IMR-90 (cell line): ENCODE results near the gene RNF103. TPM values are rescaled to one million over a fixed set of nuclear protein-coding genes. Genes with fewer than 3 reads are reported as not detected.
A peak's percentile ranks its signal among the peaks of the same experiment; 100 is the strongest.

Experiments
- ATAC-seq: fragments of 200-7000 bp; cut with Tn5 transposase; 2 replicates; pipeline ENCODE4 v1.9.1; 2020; ENCODE audit warnings: low read depth, mild to moderate bottlenecking, moderate library complexity
- BruUV-seq: library from RNA; stranded (reverse); fragments of 400-500 nt; replicated peaks from 2 replicates; lab custom pipeline; 2021; lab: Mats Ljungman, UMichigan
- CTCF ChIA-PET: fragments of 300-600 bp; formaldehyde crosslinking; extraction: SDS; loops from one replicate; lab custom pipeline; 2021; ENCODE audit warnings: antibody characterized with exemption; lab: Yijun Ruan, JAX
- POLR2A ChIA-PET: fragments of 300-600 bp; sonication (Branson Sonifier 250); formaldehyde crosslinking; loops from one replicate; lab custom pipeline; 2022; ENCODE audit warnings: antibody characterized with exemption; ENCODE audit not compliant: unreplicated experiment; lab: Charles Lee
- DNase-seq: peaks from one replicate; pipeline ENCODE4 v3.0.0; 2013
- H2AFZ ChIP-seq: replicated peaks from 2 replicates; pipeline ENCODE3; 2013; ENCODE audit warnings: low read length, mild to moderate bottlenecking; ENCODE audit not compliant: poor library complexity
- H2AK5ac ChIP-seq: 2 replicates; pipeline ENCODE4 v1.6.1; 2013; ENCODE audit warnings: low read depth, low read length, inconsistent platforms
- H2AK9ac ChIP-seq: replicated peaks from 2 replicates; pipeline ENCODE3; 2013; ENCODE audit warnings: mild to moderate bottlenecking, low read depth, low read length, moderate library complexity; ENCODE audit not compliant: poor library complexity
- H2BK120ac ChIP-seq: 2 replicates; pipeline ENCODE4 v1.6.1; 2013; ENCODE audit warnings: low read depth, low read length, inconsistent platforms
- H2BK15ac ChIP-seq: 3 replicates; pipeline ENCODE4 v1.6.1; 2013; ENCODE audit warnings: low read depth, low read length, inconsistent platforms
- H2BK20ac ChIP-seq: 2 replicates; pipeline ENCODE4 v1.6.1; 2013; ENCODE audit warnings: low read depth, mild to moderate bottlenecking, inconsistent platforms, low read length, moderate library complexity
- H2BK5ac ChIP-seq: 2 replicates; pipeline ENCODE4 v1.6.1; 2013; ENCODE audit warnings: mild to moderate bottlenecking, low read depth, low read length, inconsistent platforms; ENCODE audit not compliant: poor library complexity, severe bottlenecking
- H3K14ac ChIP-seq: replicated peaks from 2 replicates; pipeline ENCODE4 v1.6.1; 2013; ENCODE audit warnings: low read depth, low read length, inconsistent platforms
- H3K18ac ChIP-seq: 2 replicates; pipeline ENCODE4 v1.6.1; 2013; ENCODE audit warnings: low read depth, low read length, control low read depth
- H3K23ac ChIP-seq: 2 replicates; pipeline ENCODE4 v1.6.1; 2013; ENCODE audit warnings: low read depth, low read length, inconsistent platforms
- H3K27ac ChIP-seq: 2 replicates; pipeline ENCODE4 v1.5.1; 2013; ENCODE audit warnings: mild to moderate bottlenecking, control low read depth, low read length; ENCODE audit not compliant: insufficient read depth
- H3K27me3 ChIP-seq: 2 replicates; pipeline ENCODE4 v1.6.1; 2013; ENCODE audit warnings: low read length; ENCODE audit not compliant: control insufficient read depth, insufficient read depth
- H3K36me3 ChIP-seq: 2 replicates; pipeline ENCODE4 v1.6.1; 2013; ENCODE audit warnings: low read length, mixed read lengths; ENCODE audit not compliant: control insufficient read depth, insufficient read depth
- H3K4ac ChIP-seq: 2 replicates; pipeline ENCODE4 v1.6.1; 2013; ENCODE audit warnings: low read depth, low read length, inconsistent platforms
- H3K4me1 ChIP-seq: 2 replicates; pipeline ENCODE4 v1.6.1; 2013; ENCODE audit warnings: low read length, mixed read lengths; ENCODE audit not compliant: control insufficient read depth, insufficient read depth
- H3K4me2 ChIP-seq: 2 replicates; pipeline ENCODE4 v1.6.1; 2013; ENCODE audit warnings: low read depth, mild to moderate bottlenecking, control low read depth, low read length, moderate library complexity
- H3K4me3 ChIP-seq: 2 replicates; pipeline ENCODE4 v1.5.1; 2013; ENCODE audit warnings: low read depth, mild to moderate bottlenecking, control low read depth, low read length, moderate library complexity; ENCODE audit not compliant: insufficient read depth
- H3K56ac ChIP-seq: 2 replicates; pipeline ENCODE4 v1.6.1; 2013; ENCODE audit warnings: low read length, inconsistent platforms; ENCODE audit not compliant: insufficient read depth; ENCODE audit errors: extremely low read depth
- H3K79me1 ChIP-seq, 2 experiments: 2 replicates each; pipeline ENCODE4 v1.6.1; 2013; ENCODE audit warnings: low read length in 2 of 2, inconsistent platforms in 1 of 2, low read depth in 1 of 2
- H3K9ac ChIP-seq: 2 replicates; pipeline ENCODE4 v1.6.1; 2013; ENCODE audit warnings: low read depth, low read length, control low read depth
- H3K9me1 ChIP-seq: 2 replicates; pipeline ENCODE4 v1.6.1; 2013; ENCODE audit warnings: low read length, inconsistent platforms; ENCODE audit not compliant: insufficient read depth
- H3K9me3 ChIP-seq: 2 replicates; pipeline ENCODE4 v1.6.1; 2013; ENCODE audit warnings: low read length; ENCODE audit not compliant: control insufficient read depth, insufficient read depth
- H4K20me1 ChIP-seq: 2 replicates; pipeline ENCODE4 v1.6.1; 2013; ENCODE audit warnings: low read length, inconsistent platforms; ENCODE audit not compliant: insufficient read depth
- H4K5ac ChIP-seq: 2 replicates; pipeline ENCODE4 v1.6.1; 2013; ENCODE audit warnings: mild to moderate bottlenecking, low read depth, low read length, control low read depth
- H4K8ac ChIP-seq, 2 experiments: 2 replicates each; pipeline ENCODE4 v1.6.1; 2013; ENCODE audit warnings: low read depth in 2 of 2, low read length in 2 of 2, control low read depth in 1 of 2, inconsistent platforms in 1 of 2
- H4K91ac ChIP-seq: 2 replicates; pipeline ENCODE4 v1.6.1; 2013; ENCODE audit warnings: low read depth, low read length, inconsistent platforms; ENCODE audit not compliant: insufficient read depth
- FOS ChIP-seq: fragments of 150-350 bp; IDR thresholded peaks from 2 replicates; pipeline ENCODE4 v1.6.1; 2016; ENCODE audit warnings: low read depth, low read length
- MAFK ChIP-seq: IDR thresholded peaks from 2 replicates; pipeline ENCODE4 v1.6.1; 2012; ENCODE audit warnings: low read depth, low read length, improper control_type of control experiment
- MXI1 ChIP-seq: IDR thresholded peaks from 2 replicates; pipeline ENCODE4 v1.6.1; 2012; ENCODE audit warnings: low read depth, mild to moderate bottlenecking, low read length, moderate library complexity, borderline replicate concordance
- RAD21 ChIP-seq: IDR thresholded peaks from 2 replicates; pipeline ENCODE4 v1.6.1; 2012; ENCODE audit warnings: low read length, improper control_type of control experiment
- RCOR1 ChIP-seq: IDR thresholded peaks from 2 replicates; pipeline ENCODE4 v1.6.1; 2012; ENCODE audit warnings: mild to moderate bottlenecking, low read length, improper control_type of control experiment; ENCODE audit not compliant: insufficient replicate concordance
- SMC3 ChIP-seq: fragments of 150-350 bp; IDR thresholded peaks from 2 replicates; pipeline ENCODE4 v1.6.1; 2016; ENCODE audit warnings: low read depth, mild to moderate bottlenecking, antibody characterized with exemption, low read length, moderate library complexity
- WGBS, 2 experiments: methylation state at CpG; one replicate each; pipeline versions ENCODE4 v1.1.5 to v1.1.7; 2013; ENCODE audit warnings: missing lambda C conversion rate in 2 of 2; ENCODE audit not compliant: insufficient read length in 1 of 2; ENCODE audit errors: extremely low coverage in 2 of 2; 5-methylcytosine and 5-hydroxymethylcytosine counted together
- dilution Hi-C: fragments of 300-500 bp; cut with HindIII; formaldehyde crosslinking; loops from one replicate; pipeline ENCODE4 v1.14.3; 2018; ENCODE audit warnings: low sequenced_read_pairs; ENCODE audit not compliant: unreplicated experiment
- in situ Hi-C: fragments of 300-500 bp; cut with MboI; formaldehyde crosslinking; loops from 3 replicates; pipeline ENCODE4 v1.14.3; 2019; ENCODE audit warnings: low sequenced_read_pairs, inconsistent platforms, mixed read lengths
- intact Hi-C: fragments of 100-400 bp; cut with micrococcal nuclease; formaldehyde crosslinking; loops from 2 replicates; pipeline ENCODE4 v1.10.0; 2022
- polyA plus RNA-seq, 3 experiments: library from polyadenylated mRNA; depleted of rRNA; stranded (reverse); fragments of >200 nt; gene quantifications; 2 replicates each; pipeline ENCODE4 v1.2.3, GENCODE V29; 2012; ENCODE audit warnings: low replicate concordance in 1 of 3
- total RNA-seq: library from RNA; depleted of rRNA; stranded (reverse); fragments of >200 nt; gene quantifications from 2 replicates; pipeline ENCODE4 v1.2.3, GENCODE V29; 2012
- TF ChIP-seq, protein P1 (sequence below): conservative IDR thresholded peaks from 2 replicates; pipeline ENCODE4 v1.5.1; 2012; ENCODE audit warnings: mild to moderate bottlenecking, low read depth, low read length, improper control_type of control experiment

The RNF103 gene
- total and polyA plus RNA-seq, 2 of the 4 experiments (the other 2 are of a cell fraction), result 5.6 to 7.2 TPM

DNA sequence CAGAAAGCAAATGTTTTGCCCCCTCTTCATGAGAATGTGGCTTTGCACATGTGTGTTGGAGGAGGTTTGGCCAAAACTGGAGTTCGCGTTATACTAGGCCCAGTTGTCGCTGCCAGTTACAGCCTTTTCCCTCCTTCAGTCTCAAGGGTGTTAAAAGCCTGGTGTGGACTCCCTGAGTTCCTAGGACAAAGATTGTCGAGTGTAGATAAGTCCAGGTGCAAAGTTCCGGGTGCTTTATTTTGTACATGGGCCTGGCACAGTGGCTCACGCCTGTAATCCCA lies 542 bp upstream of the RNF103 start:
- H4K5ac ChIP-seq, result peak overlapping the region; percentile 79
- ATAC-seq (no peak), DNase-seq (no peak)
- H3K4me2 ChIP-seq, result peak overlapping the region; percentile 72
- no peaks in the 10 kb centered on the region for H3K9me3 ChIP-seq
- H3K27ac ChIP-seq, result peak overlapping the region; percentile 21; the same call in 1 of the 2 replicates
- H2BK5ac ChIP-seq, result peak overlapping the region; percentile 14
- WGBS, 2 experiments, result no CpG with 5 or more reads among the region's 6 CpGs
- peak overlapping the region; percentile 80; the same call in 1 of the 2 replicates for H3K4me3 ChIP-seq
- H2AFZ ChIP-seq, result peak overlapping the region; percentile 69
- ChIA-PET POLR2A (no interaction called here), CTCF (no interaction called here)
- H2AK9ac ChIP-seq, result peak overlapping the region; percentile 47
- peak overlapping the region; percentile 63 to 78 for H4K8ac ChIP-seq
- H3K4me1 ChIP-seq, result peaks cover 2% of the 10 kb centered on the region; the same call in 1 of the 2 replicates
- H3K79me1 ChIP-seq, result peaks cover 4 to 6% of the 10 kb centered on the region in 2 experiments; a peak in 2 of 4 replicates
- no peak overlapping the region for H3K14ac ChIP-seq
- H2BK120ac ChIP-seq, result no peak overlapping the region
- H3K18ac ChIP-seq, result no peak overlapping the region
- H3K23ac ChIP-seq, result no peak overlapping the region
- intact Hi-C loops (loop anchor here (5.0 kb wide), 2 partner anchors 107 to 147 kb away; no protein-coding TSS in a partner anchor), dilution Hi-C loops (no loop called here), in situ Hi-C loops (loop anchor here (10.0 kb wide), 1 partner anchor 59 kb away; the partner anchor contains the start of gene CHMP3)
- 0 out of 2 replicates have a peak overlapping the region, but pooled peaks have one; percentile 7 for H3K56ac ChIP-seq
- TF ChIP-seq FOS (no peak), SMC3 (no peak), MAFK (no peak), MXI1 (no peak), RCOR1 (no peak), RAD21 (no peak)
- TF ChIP-seq, protein P1, sequence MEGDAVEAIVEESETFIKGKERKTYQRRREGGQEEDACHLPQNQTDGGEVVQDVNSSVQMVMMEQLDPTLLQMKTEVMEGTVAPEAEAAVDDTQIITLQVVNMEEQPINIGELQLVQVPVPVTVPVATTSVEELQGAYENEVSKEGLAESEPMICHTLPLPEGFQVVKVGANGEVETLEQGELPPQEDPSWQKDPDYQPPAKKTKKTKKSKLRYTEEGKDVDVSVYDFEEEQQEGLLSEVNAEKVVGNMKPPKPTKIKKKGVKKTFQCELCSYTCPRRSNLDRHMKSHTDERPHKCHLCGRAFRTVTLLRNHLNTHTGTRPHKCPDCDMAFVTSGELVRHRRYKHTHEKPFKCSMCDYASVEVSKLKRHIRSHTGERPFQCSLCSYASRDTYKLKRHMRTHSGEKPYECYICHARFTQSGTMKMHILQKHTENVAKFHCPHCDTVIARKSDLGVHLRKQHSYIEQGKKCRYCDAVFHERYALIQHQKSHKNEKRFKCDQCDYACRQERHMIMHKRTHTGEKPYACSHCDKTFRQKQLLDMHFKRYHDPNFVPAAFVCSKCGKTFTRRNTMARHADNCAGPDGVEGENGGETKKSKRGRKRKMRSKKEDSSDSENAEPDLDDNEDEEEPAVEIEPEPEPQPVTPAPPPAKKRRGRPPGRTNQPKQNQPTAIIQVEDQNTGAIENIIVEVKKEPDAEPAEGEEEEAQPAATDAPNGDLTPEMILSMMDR, result no peak
- peak overlapping the region; percentile 70 for H3K9ac ChIP-seq
- BruUV-seq, result no TSS peak
- no peaks in the 10 kb centered on the region; the same call in 1 of the 2 replicates for H4K20me1 ChIP-seq
- no peaks in the 10 kb centered on the region; the same call in 1 of the 2 replicates for H3K27me3 ChIP-seq
- no peak overlapping the region for H4K91ac ChIP-seq
- no peak overlapping the region for H2AK5ac ChIP-seq
- H3K4ac ChIP-seq, result no peak overlapping the region
- H3K36me3 ChIP-seq, result no peaks in the 10 kb centered on the region
- no peak overlapping the region for H2BK15ac ChIP-seq
- H3K9me1 ChIP-seq, result no peaks in the 10 kb centered on the region
- H2BK20ac ChIP-seq, result no peak overlapping the region
